Common myeloid progenitor, CD34-positive (primary cell): ENCODE results near the gene CYP4A22.
"Not testable (repeated sequence)": the region's sequence is repeated elsewhere in the genome, so short reads cannot be mapped to it uniquely, and the experiment has no call there.

Experiments used
- CTCF ChIA-PET: fragments of 350-600 bp; sonication (Branson Sonifier 250); formaldehyde crosslinking; loops from one replicate; lab custom pipeline; 2021; ENCODE audit warnings: antibody characterized with exemption; lab: Charles Lee
- POLR2A ChIA-PET: fragments of 350-600 bp; sonication (Branson Sonifier 250); formaldehyde crosslinking; loops from one replicate; lab custom pipeline; 2021; ENCODE audit warnings: antibody characterized with exemption; lab: Charles Lee
- DNase-seq, 3 donors: peaks; one replicate each; pipeline versions ENCODE4 v3.0.0 to v3.0.0-alpha.2; 2013
- H3K27ac ChIP-seq, 2 experiments: 1 replicate in 1 of 2; 2 replicates in 1 of 2; pipeline ENCODE4 v1.7.0; 2013; ENCODE audit warnings: inconsistent platforms in 2 of 2, low read length in 2 of 2, mild to moderate bottlenecking in 2 of 2, low read depth in 1 of 2, moderate library complexity in 1 of 2; ENCODE audit not compliant: severe bottlenecking in 2 of 2, insufficient read depth in 1 of 2, poor library complexity in 1 of 2
- H3K27me3 ChIP-seq, 5 experiments: replicated peaks in 2 of 5; 1 replicate in 3 of 5; 2 replicates in 2 of 5; pipeline versions ENCODE4 v1.6.1 to v1.7.0; 2013; ENCODE audit warnings: low read length in 4 of 5, mild to moderate bottlenecking in 2 of 5, moderate library complexity in 2 of 5, inconsistent platforms in 1 of 5; ENCODE audit not compliant: insufficient read depth in 5 of 5, control insufficient read depth in 4 of 5
- H3K36me3 ChIP-seq, 4 experiments: 1 replicate in 2 of 4; 2 replicates in 2 of 4; pipeline versions ENCODE4 v1.6.1 to v1.7.0; 2013; ENCODE audit warnings: low read length in 3 of 4, control low read depth in 1 of 4, mild to moderate bottlenecking in 1 of 4; ENCODE audit not compliant: control insufficient read depth in 4 of 4, insufficient read depth in 4 of 4
- H3K4me1 ChIP-seq, 4 experiments: 1 replicate in 3 of 4; 2 replicates in 1 of 4; pipeline versions ENCODE4 v1.6.1 to v1.7.1; 2013; ENCODE audit warnings: low read length in 3 of 4, mild to moderate bottlenecking in 3 of 4, control low read depth in 1 of 4, inconsistent platforms in 1 of 4, moderate library complexity in 1 of 4; ENCODE audit not compliant: control insufficient read depth in 4 of 4, insufficient read depth in 4 of 4; ENCODE audit errors: control extremely low read depth in 1 of 4
- H3K4me3 ChIP-seq, 7 experiments: 1 replicate in 4 of 7; 2 replicates in 3 of 7; pipeline versions ENCODE4 v1.5.1 to v1.7.0; 2013; ENCODE audit warnings: mild to moderate bottlenecking in 7 of 7, low read length in 6 of 7, moderate library complexity in 6 of 7, inconsistent platforms in 2 of 7, low read depth in 2 of 7, control low read depth in 1 of 7; ENCODE audit not compliant: insufficient read depth in 4 of 7, control insufficient read depth in 1 of 7; ENCODE audit errors: extremely low read depth in 1 of 7
- H3K9me3 ChIP-seq, 5 experiments: 1 replicate in 4 of 5; 2 replicates in 1 of 5; pipeline versions ENCODE4 v1.6.1 to v1.7.1; 2013; ENCODE audit warnings: low read length in 4 of 5, mild to moderate bottlenecking in 2 of 5, inconsistent platforms in 1 of 5, low read depth in 1 of 5, moderate library complexity in 1 of 5; ENCODE audit not compliant: control insufficient read depth in 4 of 5, insufficient read depth in 2 of 5; ENCODE audit errors: control extremely low read depth in 1 of 5
- WGBS: methylation state at CpG from one replicate; pipeline ENCODE4 v1.1.5; 2013; ENCODE audit not compliant: insufficient coverage; 5-methylcytosine and 5-hydroxymethylcytosine counted together

CYP4A22 gene

DNA sequence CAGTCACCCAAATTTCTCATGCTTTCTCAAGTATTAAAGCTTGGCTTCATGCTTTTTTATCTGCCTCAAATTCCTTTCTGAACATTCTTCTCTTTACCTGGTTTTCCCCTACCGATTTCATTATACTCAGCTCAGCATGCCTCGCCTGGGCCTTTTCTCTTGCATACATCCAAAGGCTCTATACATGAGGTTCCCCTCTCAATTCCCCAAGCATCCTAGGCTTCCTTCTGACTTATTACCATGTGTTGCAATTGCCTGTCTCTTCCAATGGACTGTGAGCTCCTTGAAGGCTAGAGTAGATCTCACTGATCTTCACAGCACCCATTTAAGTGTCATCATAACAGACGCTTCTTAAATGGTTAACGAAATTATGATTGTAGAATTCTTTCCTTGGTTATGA, 24.1 kb upstream of the CYP4A22 start:
- CTCF ChIA-PET: no interaction called here

DNA sequence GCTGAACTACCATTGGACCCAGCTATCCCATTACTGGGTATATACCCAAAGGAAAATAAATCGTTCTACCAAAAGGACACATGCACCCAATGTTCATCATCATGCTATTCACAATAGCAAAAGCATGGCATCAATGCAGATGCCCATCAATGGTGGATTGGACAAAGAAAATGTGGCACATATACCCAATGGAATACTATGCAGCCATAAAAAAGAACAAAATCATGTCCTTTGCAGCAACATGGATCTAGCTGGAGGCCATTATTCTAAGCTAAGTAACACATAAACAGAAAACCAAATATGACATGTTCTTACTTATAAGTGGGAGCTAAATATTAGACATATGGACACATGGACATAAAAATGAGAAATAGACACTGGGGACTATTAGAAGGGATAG, 16.2 kb upstream of the CYP4A22 start:
- H3K4me1 ChIP-seq, H3K27me3 ChIP-seq, H3K9me3 ChIP-seq, DNase-seq, H3K36me3 ChIP-seq, H3K4me3 ChIP-seq, POLR2A ChIA-PET, H3K27ac ChIP-seq, CTCF ChIA-PET: not testable (repeated sequence)
- no CpG with 5 or more reads among the region's 1 CpG for WGBS

More for the DNA sequence above, 24.1 kb upstream of the CYP4A22 start:
- POLR2A ChIA-PET: no interaction called here
- no peaks in the 10 kb centered on the region for H3K4me1 ChIP-seq
- peaks cover 0 to 2% (median 0%) of the 10 kb centered on the region in 5 experiments for H3K9me3 ChIP-seq
- no peaks in the 10 kb centered on the region for H3K27me3 ChIP-seq
- H3K4me3 ChIP-seq: no peak overlapping the region
- whole genome bisulfite sequencing: 100% methylated on average over 2 of the region's 4 CpGs
- H3K27ac ChIP-seq: no peak overlapping the region
- DNase-seq: no peak
- no peaks in the 10 kb centered on the region for H3K36me3 ChIP-seq

DNA sequence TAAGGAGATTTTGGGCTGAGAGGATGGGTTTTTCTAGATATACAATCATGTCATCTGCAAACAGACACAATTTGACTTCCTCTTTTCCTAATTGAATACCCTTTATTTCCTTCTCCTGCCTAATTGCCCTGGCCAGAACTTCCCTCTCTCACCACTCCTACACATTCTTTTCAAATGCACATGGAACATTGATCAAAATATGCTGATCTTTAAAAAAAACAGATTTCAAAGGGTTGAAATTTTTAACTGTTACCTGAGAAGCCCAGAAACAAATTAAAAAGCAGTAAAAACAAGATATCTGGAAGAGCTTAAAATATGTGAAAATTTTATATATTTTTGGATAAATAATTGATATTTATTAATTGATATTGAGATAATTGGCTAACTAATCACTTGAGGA, 12.4 kb upstream of the CYP4A22 start:
- H3K4me3 ChIP-seq, H3K4me1 ChIP-seq, H3K27ac ChIP-seq, POLR2A ChIA-PET, H3K36me3 ChIP-seq, H3K9me3 ChIP-seq, H3K27me3 ChIP-seq, CTCF ChIA-PET, DNase-seq: not testable (repeated sequence)

DNA sequence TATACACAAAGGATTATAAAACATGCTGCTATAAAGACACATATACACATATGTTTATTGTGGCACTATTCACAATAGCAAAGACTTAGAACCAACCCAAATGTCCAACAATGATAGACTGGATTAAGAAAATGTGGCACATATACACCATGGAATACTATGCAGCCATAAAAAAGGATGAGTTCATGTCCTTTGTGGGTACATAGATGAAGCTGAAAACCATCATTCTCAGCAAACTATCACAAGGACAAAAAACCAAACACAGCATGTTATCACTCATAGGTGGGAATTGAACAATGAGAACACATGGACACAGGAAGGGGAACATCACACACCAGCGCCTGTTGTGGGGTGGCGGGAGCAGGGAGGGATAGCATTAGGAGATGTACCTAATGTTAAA, 10.2 kb upstream of the CYP4A22 start:
- H3K4me1 ChIP-seq, DNase-seq, H3K27me3 ChIP-seq, CTCF ChIA-PET, H3K27ac ChIP-seq, H3K9me3 ChIP-seq, POLR2A ChIA-PET, H3K36me3 ChIP-seq, H3K4me3 ChIP-seq: not testable (repeated sequence)
- no CpG with 5 or more reads among the region's 2 CpGs for WGBS

DNA sequence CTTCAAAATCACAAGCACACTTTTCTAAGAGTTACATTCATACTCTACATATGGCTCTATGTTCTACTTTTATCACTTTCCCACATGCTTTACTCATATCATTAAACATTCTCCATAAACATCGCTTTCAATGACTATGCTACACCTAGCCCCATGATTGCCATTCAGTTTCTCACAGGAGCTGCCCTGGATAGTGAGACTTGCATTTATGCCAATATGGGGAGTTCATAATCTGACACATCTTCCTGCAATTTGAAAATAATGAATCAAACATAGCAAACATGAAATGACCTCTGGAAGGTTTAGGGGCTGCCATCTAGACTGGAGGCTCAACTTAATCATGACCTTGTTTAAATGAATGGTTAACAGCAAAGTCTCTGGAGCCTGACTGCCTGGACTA, 9.0 kb upstream of the CYP4A22 start:
- no CpG with 5 or more reads among the region's 1 CpG for WGBS
- DNase-seq: no peak
- H3K9me3 ChIP-seq: peaks cover 0 to 3% (median 0%) of the 10 kb centered on the region in 5 experiments
- no peak overlapping the region for H3K4me3 ChIP-seq
- H3K4me1 ChIP-seq: no peaks in the 10 kb centered on the region
- no peaks in the 10 kb centered on the region for H3K36me3 ChIP-seq
- ChIA-PET CTCF (no interaction called here), POLR2A (no interaction called here)
- no peak overlapping the region for H3K27ac ChIP-seq
- no peaks in the 10 kb centered on the region for H3K27me3 ChIP-seq

DNA sequence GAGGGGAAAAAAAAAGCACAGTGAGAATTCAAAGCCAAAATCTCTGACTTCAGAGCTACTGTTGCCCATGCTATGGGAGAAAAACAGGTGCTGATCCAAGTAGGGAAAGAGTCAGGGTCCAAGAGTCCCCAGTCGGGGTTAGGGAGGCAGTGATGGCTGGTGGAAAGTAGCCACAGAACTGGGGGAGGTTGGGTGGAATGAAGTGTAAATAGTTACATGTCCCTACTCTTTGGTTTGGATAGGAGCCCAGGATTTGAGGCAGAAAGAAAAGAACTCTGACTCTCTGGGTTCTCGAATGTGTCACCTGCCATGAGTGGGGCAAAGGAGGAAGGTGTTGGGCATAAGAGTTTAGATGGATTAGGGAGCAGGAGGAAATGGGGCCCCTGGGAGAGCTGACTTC, 8.4 kb upstream of the CYP4A22 start:
- H3K27me3 ChIP-seq, H3K4me1 ChIP-seq, POLR2A ChIA-PET, DNase-seq, H3K36me3 ChIP-seq, CTCF ChIA-PET, H3K9me3 ChIP-seq, H3K27ac ChIP-seq, H3K4me3 ChIP-seq: not testable (repeated sequence)
- WGBS: 100% methylated on average over 2 of the region's 2 CpGs

DNA sequence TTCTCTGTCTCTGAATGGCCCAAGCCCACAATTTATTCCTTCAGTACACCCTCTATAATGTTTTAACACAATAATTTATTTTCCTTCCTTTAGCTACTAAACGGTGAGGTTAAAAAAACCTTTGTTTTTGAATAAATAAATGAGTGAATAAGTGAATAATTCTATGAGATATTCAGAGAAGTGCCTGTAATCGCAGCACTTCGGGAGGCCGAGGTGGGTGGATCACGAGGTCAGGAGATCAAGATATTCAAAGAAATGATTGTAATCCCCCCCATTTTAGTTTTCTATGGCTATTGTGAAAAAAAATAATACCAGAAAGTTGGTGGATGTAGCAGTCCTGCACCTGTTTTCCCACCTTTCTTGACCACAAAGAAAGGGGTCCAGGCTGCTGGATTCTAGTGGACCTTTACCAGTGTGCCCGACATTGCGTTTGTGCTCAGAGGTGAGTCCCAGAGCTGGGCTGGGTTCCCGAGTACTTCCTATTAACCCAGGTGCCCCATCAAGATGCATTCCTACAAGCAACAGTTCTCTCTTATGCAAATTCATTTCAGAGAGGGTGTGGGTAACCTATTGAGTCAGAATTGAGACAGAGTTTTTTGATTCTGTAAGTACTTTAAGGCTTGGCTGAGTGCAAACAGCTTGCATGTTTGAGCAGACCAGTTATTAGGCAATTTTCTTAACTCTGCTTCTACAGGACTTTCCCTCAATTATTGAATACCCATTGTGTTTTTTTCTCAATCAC, 7.6 kb upstream of the CYP4A22 start:
- CTCF ChIA-PET, H3K9me3 ChIP-seq, H3K27me3 ChIP-seq, H3K4me1 ChIP-seq, H3K4me3 ChIP-seq, H3K27ac ChIP-seq, DNase-seq, H3K36me3 ChIP-seq: not testable (repeated sequence)
- POLR2A ChIA-PET: interaction anchor here (0.6 kb wide), 1 partner anchor 27 kb away, joined by 5 read pairs; no protein-coding TSS in a partner anchor
- WGBS: no CpG with 5 or more reads among the region's 8 CpGs
